Epithelial cell of proximal tubule (primary cell): Measurements from ENCODE around the gene ASB15. TPM values are rescaled to one million over a fixed set of nuclear protein-coding genes. Genes with fewer than 3 reads are reported as not detected.
A peak's percentile ranks its signal among the peaks of the same experiment; 100 is the strongest.

Experiments used
- DNase-seq: peaks from one replicate; pipeline ENCODE4 v3.0.0-alpha.2; 2011; ENCODE audit warnings: low read depth
- H3K4me3 ChIP-seq: 2 replicates; pipeline ENCODE4 v1.5.1; 2011; ENCODE audit warnings: low read depth, mild to moderate bottlenecking, low read length
- CTCF ChIP-seq: conservative IDR thresholded peaks from 2 replicates; pipeline ENCODE4 v1.5.1; 2012; ENCODE audit warnings: low read depth, mild to moderate bottlenecking, low read length
- total RNA-seq: library from RNA; depleted of rRNA; stranded (reverse); fragments of >200 nt; gene quantifications from 2 replicates; pipeline ENCODE4 v1.2.3, GENCODE V29; 2015

The ASB15 gene
- total RNA-seq, 1 donor from 2014 or later, result not detected

GRCh38 chr7:123573896-123574467 is 27.6 kb upstream of the ASB15 start:
- DNase-seq, result no peak
- no peak for TF ChIP-seq CTCF
- no peak overlapping the region for H3K4me3 ChIP-seq

DNA sequence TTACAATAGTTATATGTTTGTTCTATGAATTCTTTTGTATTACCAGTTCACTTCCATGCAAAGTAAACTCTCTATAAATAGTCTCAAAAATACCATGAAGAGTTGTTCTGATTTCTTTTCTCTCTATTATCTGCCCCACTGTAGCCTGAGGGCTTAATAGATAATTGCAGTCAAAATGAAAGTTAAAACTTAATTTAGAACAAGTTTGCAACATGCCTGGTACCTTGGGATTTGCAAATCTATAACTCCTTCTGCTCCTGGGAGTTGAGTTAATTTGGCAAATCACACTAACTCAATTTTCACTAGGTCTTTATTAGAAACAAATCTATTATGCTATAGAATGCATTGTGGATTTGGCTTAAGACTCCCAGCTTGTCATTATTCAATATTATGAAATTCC is 22.2 kb upstream of the ASB15 start:
- no peak overlapping the region for H3K4me3 ChIP-seq
- no peak for DNase-seq
- no peak for TF ChIP-seq CTCF

DNA sequence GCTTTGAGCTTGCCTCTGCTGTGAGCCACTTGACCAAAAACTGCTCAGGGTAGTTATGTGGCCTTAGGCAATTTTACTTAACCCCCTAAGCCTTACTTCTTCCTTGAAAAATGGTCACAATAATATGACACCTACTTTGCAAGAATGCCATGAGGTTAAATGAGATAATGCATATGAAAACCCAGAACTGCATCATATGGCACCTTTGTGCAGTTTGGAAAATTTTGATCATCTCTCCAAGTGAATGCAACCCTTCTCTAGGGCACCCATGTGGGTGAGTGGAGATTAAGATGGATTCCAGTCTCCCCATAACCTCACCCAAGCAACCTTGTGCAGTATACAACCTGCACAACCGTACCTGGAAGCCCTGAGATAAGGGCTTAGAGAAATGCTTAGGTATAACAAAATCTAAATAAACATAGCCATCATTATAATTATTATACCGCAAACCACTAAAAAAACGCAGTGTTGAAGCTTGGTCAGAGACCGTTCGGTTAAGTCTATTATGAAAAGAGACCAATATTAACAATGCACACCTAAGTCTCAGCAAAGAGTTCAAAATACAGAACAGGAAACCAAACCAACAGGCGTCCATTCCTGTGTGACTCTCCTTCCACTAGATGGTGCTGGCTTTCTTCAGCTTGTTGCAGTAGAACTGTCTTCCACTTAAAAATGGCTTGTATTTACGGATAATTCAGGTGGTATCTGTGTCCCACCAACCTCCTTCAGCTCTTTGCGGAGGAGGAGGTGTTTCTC is 21.0 kb upstream of the ASB15 start:
- DNase-seq, result no peak
- peak; percentile 92 for TF ChIP-seq CTCF
- peak overlapping the region; percentile 15 for H3K4me3 ChIP-seq

GRCh38 chr7:123581162-123581459 is 20.5 kb upstream of the ASB15 start:
- no peak for DNase-seq
- peak overlapping the region; percentile 15 for H3K4me3 ChIP-seq
- TF ChIP-seq CTCF, result no peak

- no peak for DNase-seq
- H3K4me3 ChIP-seq, result no peak overlapping the region
- no peak for TF ChIP-seq CTCF
Observed at GRCh38 chr7:123583821-123584220, 17.8 kb upstream of the ASB15 start.

DNA sequence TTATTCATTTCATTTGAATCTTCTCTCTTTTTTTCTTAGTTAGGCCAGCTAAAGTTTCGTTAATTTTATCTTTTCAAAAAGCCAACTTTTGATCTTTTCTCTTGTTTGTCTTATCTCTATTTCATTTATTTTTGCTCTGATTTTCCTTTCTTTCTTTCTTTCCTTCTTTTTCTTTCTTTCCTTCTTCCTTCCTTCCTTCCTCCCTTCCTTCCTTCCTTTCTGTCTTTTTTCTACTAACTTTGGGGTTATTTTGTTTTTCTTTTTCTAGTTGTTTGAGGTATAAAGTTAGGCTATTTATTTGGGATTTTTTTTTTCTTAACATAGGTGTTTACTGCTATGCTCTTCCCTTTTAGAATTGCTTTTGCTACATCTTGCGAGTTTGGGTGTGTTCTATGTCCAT is 13.2 kb upstream of the ASB15 start:
- DNase-seq, result no peak
- TF ChIP-seq CTCF, result no peak
- no peak overlapping the region for H3K4me3 ChIP-seq

DNA sequence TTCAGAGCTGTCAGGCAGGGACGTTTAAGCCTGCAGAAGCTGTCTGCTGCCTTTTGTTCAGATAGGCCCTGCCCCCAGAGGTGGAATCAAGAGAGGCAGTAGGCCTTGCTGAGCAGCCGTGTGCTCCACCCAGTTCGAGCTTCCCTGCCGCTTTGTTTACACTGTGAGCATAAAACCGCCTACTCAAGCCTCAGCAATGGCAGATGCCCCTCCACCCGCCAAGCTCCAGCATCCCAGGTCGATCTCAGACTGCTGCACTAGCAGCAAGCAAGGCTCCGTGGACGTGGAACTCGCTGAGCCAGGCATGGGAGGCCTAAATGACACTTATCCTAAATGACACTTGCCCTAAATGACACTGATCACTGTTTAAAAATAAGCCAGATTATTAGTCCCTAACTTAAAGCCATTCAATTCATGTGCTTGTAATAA is 6.8 kb upstream of the ASB15 start:
- no peak overlapping the region for H3K4me3 ChIP-seq
- no peak for TF ChIP-seq CTCF
- DNase-seq, result no peak
